Measurements from ENCODE around the gene ADORA1.
A peak's percentile ranks its signal among the peaks of the same experiment; 100 is the strongest.

ADORA1 gene

GRCh38 chr1:203202431-203203245 is 75.1 kb downstream of the ADORA1 start:
- no peak overlapping the region for H3K23ac ChIP-seq (ENCODE audit: low read depth, low read length, poor library complexity)
- peaks cover 0 to 7% (median 0%) of the 10 kb centered on the region in 3 experiments for H3K27me3 ChIP-seq (ENCODE audit: control insufficient read depth in 3 of 3, insufficient read depth in 3 of 3, low read depth in 1 of 3, low read length in 3 of 3)
- H3K79me1 ChIP-seq (ENCODE audit: low read depth, low read length), result no peaks in the 10 kb centered on the region
- no peak overlapping the region for H3K27ac ChIP-seq (replicated peaks; ENCODE audit: low read length)
- no peak overlapping the region for H2AFZ ChIP-seq (ENCODE audit: low read length)
- WGBS, 2 donors (ENCODE audit: extremely low coverage in 2 of 2, insufficient read length in 2 of 2, insufficient replicate concordance in 1 of 2), result no CpG with 5 or more reads among the region's 15 CpGs
- no peak overlapping the region for H2BK120ac ChIP-seq (ENCODE audit: low read depth, low read length)
- no peak overlapping the region for H3K4me2 ChIP-seq (ENCODE audit: insufficient read depth, low read length, poor library complexity, severe bottlenecking)
- no peak overlapping the region for H2AK5ac ChIP-seq (ENCODE audit: low read depth, low read length)
- no peak overlapping the region for H2BK5ac ChIP-seq (ENCODE audit: low read length)
- peak overlapping the region; percentile 2 for H3K18ac ChIP-seq (ENCODE audit: low read length)
- H4K8ac ChIP-seq (ENCODE audit: low read depth, low read length), result no peak overlapping the region
- no peak overlapping the region for H3K9ac ChIP-seq (ENCODE audit: low read depth, low read length, poor library complexity)
- peak overlapping the region; percentile 43 for H3K14ac ChIP-seq (ENCODE audit: low read length)
- H4K91ac ChIP-seq (ENCODE audit: low read depth, low read length, poor library complexity), result no peak overlapping the region
- no peaks in the 10 kb centered on the region for H3K36me3 ChIP-seq (replicated peaks in 1 of 2; ENCODE audit: control insufficient read depth in 2 of 2, insufficient read depth in 2 of 2, low read length in 2 of 2)
- DNase-seq (ENCODE audit: low spot score), result no peak
- H3K4ac ChIP-seq (ENCODE audit: low read length), result no peak overlapping the region
- H3K4me3 ChIP-seq (ENCODE audit: low read length in 2 of 2), result peak overlapping the region in 1 of 2 donors; percentile 44
- peaks cover 1 to 15% of the 10 kb centered on the region in 2 donors for H3K4me1 ChIP-seq (ENCODE audit: control insufficient read depth in 2 of 2, insufficient read depth in 1 of 2, low read depth in 1 of 2, low read length in 2 of 2)
- H2BK15ac ChIP-seq (ENCODE audit: low read length), result no peak overlapping the region
- no peak overlapping the region for H2BK12ac ChIP-seq (ENCODE audit: low read length)
- H3K9me3 ChIP-seq (replicated peaks in 1 of 2; ENCODE audit: control insufficient read depth in 2 of 2, insufficient read depth in 1 of 2, low read depth in 1 of 2, low read length in 2 of 2), result no peaks in the 10 kb centered on the region

GRCh38 chr1:203204756-203205155 is 77.2 kb downstream of the ADORA1 start:
- Histone ChIP-seq H2BK15ac (ENCODE audit: low read length) (no peak overlapping the region), H2BK120ac (ENCODE audit: low read depth, low read length) (no peak overlapping the region), H2BK5ac (ENCODE audit: low read length) (no peak overlapping the region), H3K4me3 (ENCODE audit: low read length in 2 of 2) (no peak overlapping the region), H3K27me3 (ENCODE audit: control insufficient read depth in 3 of 3, insufficient read depth in 3 of 3, low read depth in 1 of 3, low read length in 3 of 3) (peaks cover 0 to 7% (median 0%) of the 10 kb centered on the region in 3 experiments), H3K4me1 (ENCODE audit: control insufficient read depth in 2 of 2, insufficient read depth in 1 of 2, low read depth in 1 of 2, low read length in 2 of 2) (peaks cover 0 to 12% of the 10 kb centered on the region in 2 donors), H2AFZ (ENCODE audit: low read length) (no peak overlapping the region), H3K36me3 (replicated peaks in 1 of 2; ENCODE audit: control insufficient read depth in 2 of 2, insufficient read depth in 2 of 2, low read length in 2 of 2) (no peaks in the 10 kb centered on the region), H3K9ac (ENCODE audit: low read depth, low read length, poor library complexity) (no peak overlapping the region), H3K4ac (ENCODE audit: low read length) (no peak overlapping the region), H3K14ac (ENCODE audit: low read length) (no peak overlapping the region), H3K27ac (replicated peaks; ENCODE audit: low read length) (no peak overlapping the region), H3K18ac (ENCODE audit: low read length) (no peak overlapping the region), H2AK5ac (ENCODE audit: low read depth, low read length) (no peak overlapping the region), H3K79me1 (ENCODE audit: low read depth, low read length) (no peaks in the 10 kb centered on the region), H4K91ac (ENCODE audit: low read depth, low read length, poor library complexity) (no peak overlapping the region), H3K9me3 (replicated peaks in 1 of 2; ENCODE audit: control insufficient read depth in 2 of 2, insufficient read depth in 1 of 2, low read depth in 1 of 2, low read length in 2 of 2) (no peaks in the 10 kb centered on the region), H2BK12ac (ENCODE audit: low read length) (no peak overlapping the region), H3K4me2 (ENCODE audit: insufficient read depth, low read length, poor library complexity, severe bottlenecking) (no peak overlapping the region), H4K8ac (ENCODE audit: low read depth, low read length) (no peak overlapping the region), H3K23ac (ENCODE audit: low read depth, low read length, poor library complexity) (no peak overlapping the region)
- DNase-seq (ENCODE audit: low spot score), result no peak
- WGBS, 2 donors (ENCODE audit: extremely low coverage in 2 of 2, insufficient read length in 2 of 2, insufficient replicate concordance in 1 of 2), result no CpG with 5 or more reads among the region's 2 CpGs

GRCh38 chr1:203206129-203206687 is 78.7 kb downstream of the ADORA1 start:
- WGBS, 2 donors (ENCODE audit: extremely low coverage in 2 of 2, insufficient read length in 2 of 2, insufficient replicate concordance in 1 of 2), result no CpG with 5 or more reads among the region's 5 CpGs
- no peak overlapping the region for H2BK15ac ChIP-seq (ENCODE audit: low read length)
- H2BK5ac ChIP-seq (ENCODE audit: low read length), result no peak overlapping the region
- no peak overlapping the region for H2BK12ac ChIP-seq (ENCODE audit: low read length)
- H3K79me1 ChIP-seq (ENCODE audit: low read depth, low read length), result no peaks in the 10 kb centered on the region
- H3K4ac ChIP-seq (ENCODE audit: low read length), result no peak overlapping the region
- no peak overlapping the region for H3K23ac ChIP-seq (ENCODE audit: low read depth, low read length, poor library complexity)
- H3K27me3 ChIP-seq (ENCODE audit: control insufficient read depth in 3 of 3, insufficient read depth in 3 of 3, low read depth in 1 of 3, low read length in 3 of 3), result no peaks in the 10 kb centered on the region
- no peaks in the 10 kb centered on the region for H3K36me3 ChIP-seq (replicated peaks in 1 of 2; ENCODE audit: control insufficient read depth in 2 of 2, insufficient read depth in 2 of 2, low read length in 2 of 2)
- no peak overlapping the region for H3K9ac ChIP-seq (ENCODE audit: low read depth, low read length, poor library complexity)
- no peak overlapping the region for H3K4me2 ChIP-seq (ENCODE audit: insufficient read depth, low read length, poor library complexity, severe bottlenecking)
- H2AFZ ChIP-seq (ENCODE audit: low read length), result no peak overlapping the region
- H3K4me3 ChIP-seq (ENCODE audit: low read length in 2 of 2), result no peak overlapping the region
- no peak overlapping the region for H2AK5ac ChIP-seq (ENCODE audit: low read depth, low read length)
- H3K18ac ChIP-seq (ENCODE audit: low read length), result no peak overlapping the region
- no peaks in the 10 kb centered on the region for H3K9me3 ChIP-seq (replicated peaks in 1 of 2; ENCODE audit: control insufficient read depth in 2 of 2, insufficient read depth in 1 of 2, low read depth in 1 of 2, low read length in 2 of 2)
- no peak overlapping the region for H4K91ac ChIP-seq (ENCODE audit: low read depth, low read length, poor library complexity)
- no peak overlapping the region for H3K14ac ChIP-seq (ENCODE audit: low read length)
- H2BK120ac ChIP-seq (ENCODE audit: low read depth, low read length), result no peak overlapping the region
- DNase-seq (ENCODE audit: low spot score), result no peak
- H4K8ac ChIP-seq (ENCODE audit: low read depth, low read length), result no peak overlapping the region
- no peak overlapping the region for H3K27ac ChIP-seq (replicated peaks; ENCODE audit: low read length)
- peaks cover 0 to 12% of the 10 kb centered on the region in 2 donors for H3K4me1 ChIP-seq (ENCODE audit: control insufficient read depth in 2 of 2, insufficient read depth in 1 of 2, low read depth in 1 of 2, low read length in 2 of 2)

GRCh38 chr1:203207751-203208150 is 80.2 kb downstream of the ADORA1 start:
- H3K9ac ChIP-seq (ENCODE audit: low read depth, low read length, poor library complexity), result no peak overlapping the region
- H3K9me3 ChIP-seq (replicated peaks in 1 of 2; ENCODE audit: control insufficient read depth in 2 of 2, insufficient read depth in 1 of 2, low read depth in 1 of 2, low read length in 2 of 2), result no peaks in the 10 kb centered on the region
- H2AK5ac ChIP-seq (ENCODE audit: low read depth, low read length), result no peak overlapping the region
- no peak overlapping the region for H4K91ac ChIP-seq (ENCODE audit: low read depth, low read length, poor library complexity)
- no peaks in the 10 kb centered on the region for H3K27me3 ChIP-seq (ENCODE audit: control insufficient read depth in 3 of 3, insufficient read depth in 3 of 3, low read depth in 1 of 3, low read length in 3 of 3)
- H3K4ac ChIP-seq (ENCODE audit: low read length), result no peak overlapping the region
- H3K23ac ChIP-seq (ENCODE audit: low read depth, low read length, poor library complexity), result no peak overlapping the region
- no peak for DNase-seq (ENCODE audit: low spot score)
- H4K8ac ChIP-seq (ENCODE audit: low read depth, low read length), result no peak overlapping the region
- H3K4me1 ChIP-seq (ENCODE audit: control insufficient read depth in 2 of 2, insufficient read depth in 1 of 2, low read depth in 1 of 2, low read length in 2 of 2), result peaks cover 0 to 12% of the 10 kb centered on the region in 2 donors
- no peak overlapping the region for H3K18ac ChIP-seq (ENCODE audit: low read length)
- no peak overlapping the region for H3K4me3 ChIP-seq (ENCODE audit: low read length in 2 of 2)
- WGBS, 2 donors (ENCODE audit: extremely low coverage in 2 of 2, insufficient read length in 2 of 2, insufficient replicate concordance in 1 of 2), result no CpG with 5 or more reads among the region's 2 CpGs
- no peak overlapping the region for H2BK12ac ChIP-seq (ENCODE audit: low read length)
- H3K14ac ChIP-seq (ENCODE audit: low read length), result no peak overlapping the region
- H2BK15ac ChIP-seq (ENCODE audit: low read length), result no peak overlapping the region
- no peak overlapping the region for H2AFZ ChIP-seq (ENCODE audit: low read length)
- no peaks in the 10 kb centered on the region for H3K36me3 ChIP-seq (replicated peaks in 1 of 2; ENCODE audit: control insufficient read depth in 2 of 2, insufficient read depth in 2 of 2, low read length in 2 of 2)
- no peak overlapping the region for H3K4me2 ChIP-seq (ENCODE audit: insufficient read depth, low read length, poor library complexity, severe bottlenecking)
- H3K79me1 ChIP-seq (ENCODE audit: low read depth, low read length), result no peaks in the 10 kb centered on the region
- no peak overlapping the region for H2BK120ac ChIP-seq (ENCODE audit: low read depth, low read length)
- H2BK5ac ChIP-seq (ENCODE audit: low read length), result no peak overlapping the region
- H3K27ac ChIP-seq (replicated peaks; ENCODE audit: low read length), result no peak overlapping the region

Data from neuronal stem cell (in vitro differentiated cells).